H1 (cell line): Measurements from ENCODE around the gene RFX3. TPM values are rescaled to one million over a fixed set of nuclear protein-coding genes. Genes with fewer than 3 reads are reported as not detected.

Source experiments
- CTCF ChIA-PET: fragments of 300-600 bp; sonication (Branson Sonifier 250); formaldehyde crosslinking; loops from one replicate; lab custom pipeline; 2021; ENCODE audit not compliant: partially characterized antibody; lab: Charles Lee
- POLR2A ChIA-PET: fragments of 300-600 bp; sonication (Branson Sonifier 250); formaldehyde crosslinking; loops from one replicate; lab custom pipeline; 2021; ENCODE audit warnings: inconsistent platforms; ENCODE audit not compliant: partially characterized antibody; lab: Charles Lee
- DNase-seq, 2 experiments: peaks; one replicate each; pipeline versions ENCODE4 v3.0.0 to v3.0.0-alpha.2; 2010 to 2022; ENCODE audit warnings: low spot score in 2 of 2, low read depth in 1 of 2, mixed read lengths in 1 of 2
- FAIRE-seq: peaks from 2 replicates; lab custom pipeline; 2011; peaks lifted over from hg19 to GRCh38; lab: Jason Lieb, UNC
- H2AFZ ChIP-seq: 2 replicates; pipeline ENCODE4 v1.8.1; 2012; ENCODE audit warnings: low read length, inconsistent platforms
- H2AK5ac ChIP-seq: 2 replicates; pipeline ENCODE4 v1.6.1; 2013; ENCODE audit warnings: low read depth, low read length
- H2BK120ac ChIP-seq: replicated peaks from 2 replicates; pipeline ENCODE3; 2013; ENCODE audit warnings: low read depth, low read length, inconsistent platforms
- H2BK12ac ChIP-seq: 2 replicates; pipeline ENCODE4 v1.6.1; 2013; ENCODE audit warnings: low read depth, low read length
- H2BK15ac ChIP-seq: 2 replicates; pipeline ENCODE4 v1.6.1; 2013; ENCODE audit warnings: low read length
- H2BK20ac ChIP-seq: 2 replicates; pipeline ENCODE4 v1.6.1; 2013; ENCODE audit warnings: low read length
- H2BK5ac ChIP-seq: 2 replicates; pipeline ENCODE4 v1.6.1; 2013; ENCODE audit warnings: low read depth, low read length
- H3K14ac ChIP-seq: 2 replicates; pipeline ENCODE4 v1.6.1; 2013; ENCODE audit warnings: inconsistent platforms; ENCODE audit not compliant: insufficient read length
- H3K18ac ChIP-seq: 2 replicates; pipeline ENCODE4 v1.6.1; 2013; ENCODE audit warnings: low read length; ENCODE audit errors: extremely low read depth
- H3K23ac ChIP-seq: 2 replicates; pipeline ENCODE4 v1.6.1; 2013; ENCODE audit warnings: inconsistent platforms; ENCODE audit not compliant: insufficient read length
- H3K23me2 ChIP-seq: 2 replicates; pipeline ENCODE4 v1.6.1; 2013; ENCODE audit warnings: low read depth, low read length
- H3K27ac ChIP-seq: 2 replicates; pipeline ENCODE4 v1.6.1; 2011; ENCODE audit warnings: low read depth, low read length, inconsistent platforms
- H3K27me3 ChIP-seq, 4 experiments: replicated peaks in 1 of 4; 1 replicate in 1 of 4; 2 replicates in 3 of 4; pipeline versions ENCODE4 v1.6.1 to v1.8.1; 2011 to 2013; ENCODE audit warnings: low read length in 3 of 4, mild to moderate bottlenecking in 3 of 4, inconsistent platforms in 2 of 4, mixed read lengths in 2 of 4, moderate library complexity in 1 of 4; ENCODE audit not compliant: control insufficient read depth in 3 of 4, insufficient read depth in 3 of 4; ENCODE audit errors: extremely low read depth in 1 of 4
- H3K36me3 ChIP-seq, 4 experiments: 2 replicates each; pipeline versions ENCODE4 v1.6.1 to v1.8.1; 2011 to 2013; ENCODE audit warnings: mild to moderate bottlenecking in 4 of 4, low read length in 3 of 4, moderate library complexity in 2 of 4, control low read depth in 1 of 4, inconsistent platforms in 1 of 4; ENCODE audit not compliant: insufficient read depth in 4 of 4, control insufficient read depth in 2 of 4
- H3K4ac ChIP-seq: replicated peaks from 2 replicates; pipeline ENCODE3; 2013; ENCODE audit warnings: low read length, low read depth, mixed read lengths, inconsistent platforms; ENCODE audit not compliant: insufficient read length
- H3K4me1 ChIP-seq, 4 experiments: replicated peaks in 1 of 4; 1 replicate in 1 of 4; 2 replicates in 3 of 4; pipeline versions ENCODE4 v1.6.1 to v1.8.1; 2011 to 2013; ENCODE audit warnings: low read length in 3 of 4, inconsistent platforms in 2 of 4, mixed read lengths in 1 of 4; ENCODE audit not compliant: insufficient read depth in 4 of 4, control insufficient read depth in 3 of 4
- H3K4me2 ChIP-seq, 2 experiments: 2 replicates each; pipeline versions ENCODE4 v1.6.1 to v1.8.1; 2011 to 2013; ENCODE audit warnings: low read depth in 2 of 2, low read length in 2 of 2, control low read depth in 1 of 2, inconsistent platforms in 1 of 2, mild to moderate bottlenecking in 1 of 2; ENCODE audit not compliant: insufficient read depth in 1 of 2
- H3K4me3 ChIP-seq, 4 experiments: fragments of 200-600, 300-600 bp in 1 of 4; sonication (generic), shearing (Covaris generic), sonication (Bioruptor Twin) in 1 of 4; 2 replicates each; pipeline versions ENCODE4 v1.5.1 to v1.8.1; 2011 to 2016; ENCODE audit warnings: low read length in 4 of 4, low read depth in 3 of 4, control low read depth in 2 of 4, inconsistent platforms in 2 of 4, mild to moderate bottlenecking in 2 of 4, mixed read lengths in 1 of 4, moderate library complexity in 1 of 4; ENCODE audit not compliant: insufficient read depth in 2 of 4; ENCODE audit errors: extremely low read depth in 1 of 4
- H3K56ac ChIP-seq: replicated peaks from 2 replicates; pipeline ENCODE3; 2013; ENCODE audit warnings: low read depth, mild to moderate bottlenecking, mixed read lengths, low read length, inconsistent platforms; ENCODE audit not compliant: insufficient read length
- H3K79me1 ChIP-seq: 2 replicates; pipeline ENCODE4 v1.6.1; 2013; ENCODE audit warnings: low read depth, low read length, control low read depth
- H3K79me2 ChIP-seq, 2 experiments: 2 replicates each; pipeline versions ENCODE4 v1.6.1 to v1.8.1; 2012 to 2013; ENCODE audit warnings: low read length in 2 of 2, mild to moderate bottlenecking in 2 of 2, inconsistent platforms in 1 of 2; ENCODE audit not compliant: insufficient read depth in 2 of 2, control insufficient read depth in 1 of 2
- H3K9ac ChIP-seq, 4 experiments: replicated peaks in 1 of 4; 1 replicate in 1 of 4; 2 replicates in 3 of 4; pipeline versions ENCODE4 v1.6.1 to v1.8.1; 2011 to 2013; ENCODE audit warnings: low read depth in 3 of 4, low read length in 3 of 4, control low read depth in 2 of 4, mild to moderate bottlenecking in 2 of 4, moderate library complexity in 2 of 4, inconsistent platforms in 1 of 4; ENCODE audit errors: extremely low read depth in 1 of 4
- H3K9me3 ChIP-seq, 2 experiments: 2 replicates each; pipeline versions ENCODE4 v1.6.1 to v1.8.1; 2012 to 2013; ENCODE audit warnings: mild to moderate bottlenecking in 2 of 2, moderate library complexity in 2 of 2, control low read depth in 1 of 2, inconsistent platforms in 1 of 2, low read depth in 1 of 2, low read length in 1 of 2, mixed read lengths in 1 of 2; ENCODE audit not compliant: insufficient read depth in 2 of 2
- H4K20me1 ChIP-seq, 2 experiments: replicated peaks in 1 of 2; 2 replicates each; pipeline versions ENCODE3 to v1.8.1; 2011 to 2013; ENCODE audit warnings: inconsistent platforms in 2 of 2, low read length in 2 of 2, mild to moderate bottlenecking in 1 of 2; ENCODE audit not compliant: insufficient read depth in 2 of 2, control insufficient read depth in 1 of 2
- H4K5ac ChIP-seq: 2 replicates; pipeline ENCODE4 v1.6.1; 2013; ENCODE audit warnings: low read length, low read depth, mixed read lengths, inconsistent platforms; ENCODE audit not compliant: insufficient read length
- H4K8ac ChIP-seq: 2 replicates; pipeline ENCODE4 v1.8.0; 2013; ENCODE audit warnings: mild to moderate bottlenecking, moderate library complexity, low read length, inconsistent platforms; ENCODE audit not compliant: insufficient read depth; ENCODE audit errors: extremely low read depth
- H4K91ac ChIP-seq: replicated peaks from 2 replicates; pipeline ENCODE3; 2013; ENCODE audit warnings: low read length, mixed read lengths, inconsistent platforms; ENCODE audit not compliant: insufficient read length
- ASH2L ChIP-seq: fragments of 200-600, 300-600 bp; sonication (generic); IDR thresholded peaks from one replicate; pipeline ENCODE4 v1.7.1; 2017; ENCODE audit warnings: low read length
- ATF3 ChIP-seq: IDR thresholded peaks from 2 replicates; pipeline ENCODE4 v1.6.1; 2011; ENCODE audit warnings: low read depth, mild to moderate bottlenecking, low read length; ENCODE audit not compliant: insufficient read depth
- CBX5 ChIP-seq: fragments of 300-800, 300-1000 bp; sonication (generic); IDR thresholded peaks from 2 replicates; pipeline ENCODE4 v1.7.1; 2016; ENCODE audit warnings: antibody characterized with exemption, low read length, low read depth
- CREB1 ChIP-seq: IDR thresholded peaks from 2 replicates; pipeline ENCODE4 v1.6.1; 2012; ENCODE audit warnings: inconsistent platforms
- EZH2 ChIP-seq: fragments of 200-600 bp; sonication (generic); IDR thresholded peaks from 2 replicates; pipeline ENCODE4 v1.7.1; 2012; ENCODE audit warnings: low read depth, mild to moderate bottlenecking, moderate library complexity, low read length, inconsistent platforms; ENCODE audit not compliant: severe bottlenecking
- FOSL1 ChIP-seq: IDR thresholded peaks from 2 replicates; pipeline ENCODE4 v1.6.1; 2011; ENCODE audit warnings: mild to moderate bottlenecking, low read depth, low read length, moderate library complexity; ENCODE audit not compliant: insufficient read depth
- GTF2F1 ChIP-seq: IDR thresholded peaks from 2 replicates; pipeline ENCODE4 v1.6.1; 2012; ENCODE audit warnings: low read depth, low read length, improper control_type of control experiment, borderline replicate concordance
- JUND ChIP-seq: IDR thresholded peaks from 2 replicates; pipeline ENCODE4 v1.6.1; 2011; ENCODE audit warnings: mild to moderate bottlenecking, improper control_type of control experiment, low read length
- MAFK ChIP-seq: IDR thresholded peaks from 2 replicates; pipeline ENCODE4 v1.6.1; 2012; ENCODE audit warnings: low read depth, mild to moderate bottlenecking, improper control_type of control experiment, low read length
- SIN3A ChIP-seq, 2 experiments: IDR thresholded peaks in 1 of 2; conservative IDR thresholded peaks in 1 of 2; 2 replicates each; pipeline ENCODE4 v1.6.1; 2011 to 2012; ENCODE audit warnings: low read length in 2 of 2, improper control_type of control experiment in 1 of 2, low read depth in 1 of 2, mild to moderate bottlenecking in 1 of 2
- SRF ChIP-seq: IDR thresholded peaks from 2 replicates; pipeline ENCODE4 v1.6.1; 2011; ENCODE audit warnings: mild to moderate bottlenecking, low read depth, low read length, moderate library complexity
- WGBS, 2 experiments: shearing (Covaris generic) in 1 of 2; methylation state at CpG; one replicate each; pipeline versions ENCODE4 v1.1.6 to v1.1.7; 2013 to 2015; ENCODE audit warnings: low lambda C conversion rate in 2 of 2, mixed read lengths in 2 of 2, inconsistent platforms in 1 of 2, low coverage in 1 of 2, missing lambda C conversion rate in 1 of 2; ENCODE audit not compliant: insufficient replicate concordance in 2 of 2, insufficient coverage in 1 of 2, insufficient read length in 1 of 2; ENCODE audit errors: extremely low coverage in 1 of 2, missing lambda C conversion rate in 1 of 2; 5-methylcytosine and 5-hydroxymethylcytosine counted together
- polyA plus RNA-seq, 7 experiments: library from polyadenylated mRNA; depleted of rRNA in 3 of 7; stranded (reverse) in 5 of 7; unstranded in 2 of 7; fragments of >200 nt in 5 of 7; fragments of 200-250 nt in 2 of 7; gene quantifications; 1 replicate in 5 of 7; 2 replicates in 1 of 7; 4 replicates in 1 of 7; pipeline versions ENCODE4 v1.2.1 to v1.2.3, GENCODE V29; 2011 to 2013; ENCODE audit warnings: missing spikeins in 2 of 7, mixed read lengths in 2 of 7
- total RNA-seq: library from RNA; stranded (reverse); fragmentation: NEBNext Ultra II Directional; extraction: Animal tissue kit (Norgen Biotek cat#: 25700); gene quantifications from 2 replicates; pipeline ENCODE4 v1.2.1, GENCODE V29; 2021

Gene RFX3
- total and polyA plus RNA-seq, 2 of the 8 experiments (the other 6 are each of a cell fraction or from before 2014, with no cell fraction given) = 4.9 to 22.6 TPM

GRCh38 chr9:3239240-3239639, 286.6 kb downstream of the RFX3 start:
- Histone ChIP-seq H4K20me1 (no peaks in the 10 kb centered on the region), H2BK120ac (no peak overlapping the region), H3K36me3 (no peaks in the 10 kb centered on the region), H2BK20ac (no peak overlapping the region), H3K9ac (no peak overlapping the region), H3K4me1 (peaks cover 0 to 5% (median 2%) of the 10 kb centered on the region in 4 experiments; a peak in 4 of 7 replicates), H3K23me2 (no peaks in the 10 kb centered on the region), H2BK15ac (no peak overlapping the region), H3K9me3 (no peaks in the 10 kb centered on the region), H3K79me2 (no peaks in the 10 kb centered on the region), H4K91ac (no peak overlapping the region), H3K27me3 (no peaks in the 10 kb centered on the region), H2BK5ac (no peak overlapping the region), H3K27ac (no peak overlapping the region), H3K23ac (no peak overlapping the region), H3K56ac (no peak overlapping the region), H4K5ac (no peak overlapping the region), H3K18ac (no peak overlapping the region), H4K8ac (no peak overlapping the region), H2AFZ (no peak overlapping the region), H3K79me1 (no peaks in the 10 kb centered on the region), H2BK12ac (no peak overlapping the region), H3K4ac (no peak overlapping the region), H3K4me2 (no peak overlapping the region), H3K4me3 (no peak overlapping the region), H3K14ac (no peak overlapping the region), H2AK5ac (no peak overlapping the region)
- POLR2A ChIA-PET = interaction anchor here (1.1 kb wide), 1 partner anchor 228 kb away, joined by 3 read pairs; no protein-coding TSS in a partner anchor
- no peak for FAIRE-seq
- CTCF ChIA-PET = interaction anchor here (0.9 to 2.6 kb wide), 3 partner anchors 47 to 202 kb away, joined by 3 to 11 read pairs (median 3); no protein-coding TSS in a partner anchor
- DNase-seq = no peak
- WGBS, 2 experiments = 94% methylated on average over 4 of the region's 4 CpGs; no CpG with 5 or more reads in 1 of the 2 experiments
- TF ChIP-seq FOSL1 = no peak
- TF ChIP-seq JUND = no peak
- no peak for TF ChIP-seq ASH2L
- TF ChIP-seq GTF2F1 = no peak
- TF ChIP-seq EZH2 = no peak
- TF ChIP-seq SIN3A (conservative IDR thresholded peaks at IDR 0.05 in 1 of 2, IDR thresholded peaks at IDR 0.05 in 1 of 2; ENCODE audit: low read depth in 1 of 2, low read length in 2 of 2) = no peak
- TF ChIP-seq ATF3 = no peak
- no peak for TF ChIP-seq SRF
- no peak for TF ChIP-seq MAFK
- TF ChIP-seq CREB1 = no peak
- TF ChIP-seq CBX5 = no peak
